ENCODE data around the gene NPEPPS.

The NPEPPS gene

DNA sequence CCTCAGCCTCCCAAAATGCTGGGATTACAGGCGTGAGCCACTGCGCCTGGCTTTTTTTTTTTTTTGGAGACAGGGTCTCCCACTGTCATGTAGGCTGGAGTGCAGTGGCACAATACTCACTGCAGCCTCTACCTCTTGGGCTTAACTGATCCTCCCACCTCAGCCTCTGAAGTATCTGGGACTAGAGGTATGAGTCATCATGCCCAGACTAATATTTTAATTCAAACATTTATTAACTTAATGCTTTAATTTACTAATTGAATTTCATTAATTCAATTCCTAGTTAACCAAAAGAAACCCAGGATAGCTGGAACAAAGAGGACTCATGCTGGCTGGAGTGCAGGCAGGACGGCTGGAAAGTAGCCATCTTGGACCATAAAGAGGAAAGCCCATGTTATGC lies 104.8 kb downstream of the NPEPPS start:
- Histone ChIP-seq H3K4me1 (ENCODE audit: low read depth, poor library complexity, severe bottlenecking) (peaks cover 2% of the 10 kb centered on the region), H3K36me3 (ENCODE audit: insufficient read depth) (no peaks in the 10 kb centered on the region), H3K79me2 (ENCODE audit: insufficient read depth, low read depth) (no peaks in the 10 kb centered on the region), H3K4me3 (IDR thresholded peaks at IDR 0.05; ENCODE audit: insufficient read depth, low read depth, low read length) (no peak overlapping the region), H4K20me1 (ENCODE audit: insufficient read depth) (no peaks in the 10 kb centered on the region), H3K27ac (no peak overlapping the region), H2AFZ (ENCODE audit: low read depth) (no peak overlapping the region), H3K4me2 (no peak overlapping the region), H3K9ac (no peak overlapping the region), H3K27me3 (ENCODE audit: insufficient read depth, low read depth) (no peaks in the 10 kb centered on the region)
- TF ChIP-seq, protein P1, sequence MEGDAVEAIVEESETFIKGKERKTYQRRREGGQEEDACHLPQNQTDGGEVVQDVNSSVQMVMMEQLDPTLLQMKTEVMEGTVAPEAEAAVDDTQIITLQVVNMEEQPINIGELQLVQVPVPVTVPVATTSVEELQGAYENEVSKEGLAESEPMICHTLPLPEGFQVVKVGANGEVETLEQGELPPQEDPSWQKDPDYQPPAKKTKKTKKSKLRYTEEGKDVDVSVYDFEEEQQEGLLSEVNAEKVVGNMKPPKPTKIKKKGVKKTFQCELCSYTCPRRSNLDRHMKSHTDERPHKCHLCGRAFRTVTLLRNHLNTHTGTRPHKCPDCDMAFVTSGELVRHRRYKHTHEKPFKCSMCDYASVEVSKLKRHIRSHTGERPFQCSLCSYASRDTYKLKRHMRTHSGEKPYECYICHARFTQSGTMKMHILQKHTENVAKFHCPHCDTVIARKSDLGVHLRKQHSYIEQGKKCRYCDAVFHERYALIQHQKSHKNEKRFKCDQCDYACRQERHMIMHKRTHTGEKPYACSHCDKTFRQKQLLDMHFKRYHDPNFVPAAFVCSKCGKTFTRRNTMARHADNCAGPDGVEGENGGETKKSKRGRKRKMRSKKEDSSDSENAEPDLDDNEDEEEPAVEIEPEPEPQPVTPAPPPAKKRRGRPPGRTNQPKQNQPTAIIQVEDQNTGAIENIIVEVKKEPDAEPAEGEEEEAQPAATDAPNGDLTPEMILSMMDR (conservative IDR thresholded peaks at IDR 0.05; ENCODE audit: low read depth, low read length): no peak

DNA sequence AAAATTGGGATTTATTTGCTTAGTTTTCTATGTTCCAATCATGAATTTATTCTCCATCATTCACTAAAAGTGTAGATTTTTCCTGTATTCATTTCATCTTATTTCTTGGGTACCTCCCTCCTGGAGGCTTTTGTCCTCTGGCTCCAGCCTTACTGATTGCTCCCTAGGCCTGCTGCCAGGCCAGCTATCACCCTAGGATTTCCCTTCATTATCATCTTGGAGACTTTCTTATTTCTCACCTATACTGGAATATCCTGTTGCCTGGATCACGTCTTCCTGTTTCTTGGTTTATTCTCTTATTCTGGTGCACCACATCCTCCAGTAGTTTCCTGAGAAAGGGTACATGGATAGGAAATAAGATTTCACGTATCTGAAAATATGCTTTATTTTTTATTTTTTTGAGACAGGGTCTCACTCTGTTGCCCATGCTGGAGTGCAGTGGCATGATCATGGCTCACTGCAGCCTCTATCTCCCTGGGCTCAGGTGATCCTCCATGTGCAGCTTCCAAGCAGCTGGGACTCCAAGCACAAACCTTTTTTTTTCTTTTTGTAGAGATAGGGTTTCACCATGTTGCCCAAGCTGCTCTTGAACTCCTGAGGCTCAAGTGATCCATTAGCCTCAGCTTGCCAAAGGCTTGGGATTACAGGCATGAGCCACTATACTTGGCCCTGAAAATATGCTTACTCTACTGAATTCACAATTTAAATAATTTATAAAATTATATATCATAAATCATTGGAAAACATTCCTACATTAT lies 105.5 kb downstream of the NPEPPS start:
- no peak overlapping the region for H3K27ac ChIP-seq
- no peak overlapping the region for H3K9ac ChIP-seq
- H3K4me2 ChIP-seq: no peak overlapping the region
- no peaks in the 10 kb centered on the region for H3K79me2 ChIP-seq (ENCODE audit: insufficient read depth, low read depth)
- TF ChIP-seq, protein P1 (conservative IDR thresholded peaks at IDR 0.05; ENCODE audit: low read depth, low read length): no peak
- H3K4me1 ChIP-seq (ENCODE audit: low read depth, poor library complexity, severe bottlenecking): peaks cover 7% of the 10 kb centered on the region
- no peak overlapping the region for H2AFZ ChIP-seq (ENCODE audit: low read depth)
- no peak overlapping the region for H3K4me3 ChIP-seq (IDR thresholded peaks at IDR 0.05; ENCODE audit: insufficient read depth, low read depth, low read length)
- H3K27me3 ChIP-seq (ENCODE audit: insufficient read depth, low read depth): no peaks in the 10 kb centered on the region
- no peaks in the 10 kb centered on the region for H3K36me3 ChIP-seq (ENCODE audit: insufficient read depth)
- no peaks in the 10 kb centered on the region for H4K20me1 ChIP-seq (ENCODE audit: insufficient read depth)

DNA sequence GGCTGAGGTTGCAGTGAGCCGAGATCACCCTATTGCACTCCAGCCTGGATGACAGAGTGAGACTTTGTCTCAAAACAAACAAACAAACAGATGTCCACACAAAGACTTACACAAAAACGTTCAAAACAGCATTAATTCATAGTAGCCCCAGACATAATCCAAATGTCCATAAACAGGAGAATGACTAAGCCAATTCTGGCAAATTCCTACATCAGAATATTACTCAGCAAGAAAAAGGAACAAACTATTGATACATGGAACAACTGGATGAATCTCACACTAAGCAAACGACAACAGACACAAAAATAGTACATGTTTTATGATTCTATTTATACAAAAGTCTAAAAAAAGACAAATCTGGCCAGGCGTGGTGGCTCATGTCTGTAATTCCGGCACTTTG lies 108.0 kb downstream of the NPEPPS start:
- Histone ChIP-seq H3K4me3 (IDR thresholded peaks at IDR 0.05; ENCODE audit: insufficient read depth, low read depth, low read length) (no peak overlapping the region), H3K4me1 (ENCODE audit: low read depth, poor library complexity, severe bottlenecking) (peaks cover 8% of the 10 kb centered on the region), H3K79me2 (ENCODE audit: insufficient read depth, low read depth) (no peaks in the 10 kb centered on the region), H4K20me1 (ENCODE audit: insufficient read depth) (no peaks in the 10 kb centered on the region), H3K36me3 (ENCODE audit: insufficient read depth) (no peaks in the 10 kb centered on the region), H3K27ac (no peak overlapping the region), H3K4me2 (no peak overlapping the region), H3K27me3 (ENCODE audit: insufficient read depth, low read depth) (no peaks in the 10 kb centered on the region), H2AFZ (ENCODE audit: low read depth) (no peak overlapping the region), H3K9ac (no peak overlapping the region)
- TF ChIP-seq, protein P1 (conservative IDR thresholded peaks at IDR 0.05; ENCODE audit: low read depth, low read length): no peak

DNA sequence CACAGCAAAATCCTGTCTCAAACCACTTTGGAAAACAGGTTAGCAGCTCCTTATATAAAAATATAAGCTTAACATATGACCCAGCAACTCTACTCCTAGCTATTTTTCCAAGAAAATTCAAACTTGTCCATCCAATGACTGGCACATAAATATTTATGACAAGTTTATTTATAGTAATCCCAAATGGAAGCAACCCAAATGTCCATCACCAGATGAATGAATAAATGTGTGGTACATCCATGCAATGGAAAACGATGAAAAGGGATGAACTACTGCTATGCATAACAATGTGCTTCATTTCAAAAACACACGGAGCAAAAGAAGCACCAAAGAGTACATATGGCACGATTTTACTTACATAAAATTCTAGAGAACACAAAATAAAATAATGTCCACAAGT lies 109.2 kb downstream of the NPEPPS start:
- Histone ChIP-seq H3K4me3 (IDR thresholded peaks at IDR 0.05; ENCODE audit: insufficient read depth, low read depth, low read length) (no peak overlapping the region), H3K36me3 (ENCODE audit: insufficient read depth) (no peaks in the 10 kb centered on the region), H3K27me3 (ENCODE audit: insufficient read depth, low read depth) (no peaks in the 10 kb centered on the region), H3K4me2 (no peak overlapping the region), H4K20me1 (ENCODE audit: insufficient read depth) (no peaks in the 10 kb centered on the region), H3K9ac (no peak overlapping the region), H3K79me2 (ENCODE audit: insufficient read depth, low read depth) (no peaks in the 10 kb centered on the region), H3K4me1 (ENCODE audit: low read depth, poor library complexity, severe bottlenecking) (peaks cover 8% of the 10 kb centered on the region), H2AFZ (ENCODE audit: low read depth) (no peak overlapping the region), H3K27ac (no peak overlapping the region)
- TF ChIP-seq, protein P1 (conservative IDR thresholded peaks at IDR 0.05; ENCODE audit: low read depth, low read length): no peak

All from KMS-11 (cell line).